Breast epithelium (tissue), 4 donors: ENCODE results near the gene NBDY. TPM values are rescaled to one million over a fixed set of nuclear protein-coding genes. Genes with fewer than 3 reads are reported as not detected.

Experiments used
- DNase-seq, 2 donors: peaks; one replicate each; pipeline ENCODE4 v3.0.0-alpha.2; 2019; ENCODE audit warnings: low spot score in 2 of 2
- H3K27ac ChIP-seq, 2 donors: fragments of 200-600 bp; sonication (generic) in 1 of 2; one replicate each; pipeline ENCODE4 v1.5.1; 2016 to 2019; ENCODE audit warnings: mild to moderate bottlenecking in 1 of 2
- H3K27me3 ChIP-seq, 2 donors: fragments of 200-600 bp; sonication (generic) in 1 of 2; one replicate each; pipeline versions ENCODE4 v1.5.1 to v1.6.0; 2017 to 2019; ENCODE audit warnings: control low read depth in 1 of 2, mild to moderate bottlenecking in 1 of 2
- H3K36me3 ChIP-seq: fragments of 200-600 bp; one replicate; pipeline ENCODE4 v1.5.1; 2019
- H3K4me1 ChIP-seq, 2 donors: fragments of 200-600 bp; sonication (generic); one replicate each; pipeline ENCODE4 v1.5.1; 2016 to 2019; ENCODE audit warnings: control low read depth in 1 of 2
- H3K4me3 ChIP-seq, 3 donors: fragments of 200-600 bp; sonication (generic); 1 replicate in 2 of 3; 2 replicates in 1 of 3; pipeline ENCODE4 v1.5.1; 2016 to 2019; ENCODE audit warnings: mild to moderate bottlenecking in 3 of 3, moderate library complexity in 2 of 3
- H3K9me3 ChIP-seq, 2 donors: fragments of 200-600 bp; sonication (generic) in 1 of 2; one replicate each; pipeline ENCODE4 v1.5.1; 2016 to 2019; ENCODE audit warnings: control low read depth in 1 of 2
- CTCF ChIP-seq, 3 donors: fragments of 450-650 bp; IDR thresholded peaks; one replicate each; pipeline ENCODE4 v1.5.1; 2016 to 2017; ENCODE audit warnings: antibody characterized with exemption in 3 of 3, mild to moderate bottlenecking in 3 of 3, moderate library complexity in 3 of 3
- POLR2A ChIP-seq: fragments of 450-650 bp; IDR thresholded peaks from one replicate; pipeline ENCODE4 v1.6.1; 2016; ENCODE audit warnings: antibody characterized with exemption, mild to moderate bottlenecking, moderate library complexity
- POLR2AphosphoS5 ChIP-seq, 3 donors: sonication (generic); formaldehyde crosslinking; IDR thresholded peaks; one replicate each; pipeline ENCODE4 v1.6.1; 2017; ENCODE audit warnings: antibody characterized with exemption in 3 of 3
- intact Hi-C: fragments of 100-400 bp; cut with DNase I; formaldehyde crosslinking; loops from one replicate; pipeline ENCODE4 v1.15.1; 2023; ENCODE audit warnings: low total_unique reads
- total RNA-seq, 3 donors: library from RNA; depleted of rRNA; stranded (reverse); fragments of >200 nt; gene quantifications; one replicate each; pipeline ENCODE4 v1.1.0, GENCODE V29; 2016

The NBDY gene
- total RNA-seq, 3 donors from 2014 or later = 6.6 to 15.7 (median 14.5) TPM

- Histone ChIP-seq H3K36me3 (no peaks in the 10 kb centered on the region), H3K27me3 (peaks cover 0 to 11% of the 10 kb centered on the region in 2 donors), H3K4me3 (peak overlapping the region in 2 of 3 donors; percentile 62 to 68), H3K27ac (peak overlapping the region; percentile 85 to 91), H3K9me3 (no peaks in the 10 kb centered on the region), H3K4me1 (peaks cover 4 to 5% of the 10 kb centered on the region in 2 donors)
- intact Hi-C loops = no loop called here
- TF ChIP-seq POLR2AphosphoS5 (IDR thresholded peaks at IDR 0.05) (peak; percentile 2 to 90 (median 17)), POLR2A (no peak), CTCF (IDR thresholded peaks at IDR 0.05) (peak; percentile 45 to 81 (median 57))
- peak in 1 of 2 donors; percentile 76 for DNase-seq
These were observed 35.3 kb downstream of the NBDY start for GRCh38 chrX:56764153-56764974.

GRCh38 chrX:56764975-56765791 lies 36.1 kb downstream of the NBDY start:
- Histone ChIP-seq H3K4me1 (peaks cover 4 to 5% of the 10 kb centered on the region in 2 donors), H3K9me3 (no peaks in the 10 kb centered on the region), H3K4me3 (peak overlapping the region in 2 of 3 donors; percentile 62 to 68), H3K27ac (peak overlapping the region; percentile 80 to 91), H3K27me3 (peaks cover 0 to 5% of the 10 kb centered on the region in 2 donors), H3K36me3 (no peaks in the 10 kb centered on the region)
- TF ChIP-seq POLR2AphosphoS5 (IDR thresholded peaks at IDR 0.05) (no peak), CTCF (IDR thresholded peaks at IDR 0.05) (no peak), POLR2A (no peak)
- intact Hi-C loops = no loop called here
- DNase-seq = peak in 1 of 2 donors; percentile 34

GRCh38 chrX:56765811-56766553 lies 36.9 kb downstream of the NBDY start:
- H3K36me3 ChIP-seq = no peaks in the 10 kb centered on the region
- DNase-seq = no peak

More at GRCh38 chrX:56765811-56766553, 36.9 kb downstream of the NBDY start:
- no peak overlapping the region for H3K4me3 ChIP-seq
- peaks cover 0 to 4% of the 10 kb centered on the region in 2 donors for H3K27me3 ChIP-seq
- intact Hi-C loops = no loop called here
- TF ChIP-seq POLR2A (no peak), POLR2AphosphoS5 (IDR thresholded peaks at IDR 0.05) (no peak), CTCF (IDR thresholded peaks at IDR 0.05) (no peak)
- peak overlapping the region in 1 of 2 donors; percentile 68 for H3K27ac ChIP-seq
- no peaks in the 10 kb centered on the region for H3K9me3 ChIP-seq
- H3K4me1 ChIP-seq = peaks cover 4 to 5% of the 10 kb centered on the region in 2 donors
